ENCODE results near the gene GM2A.

GM2A gene

GRCh38 chr5:151250346-151251000 is 2.5 kb upstream of the GM2A start:
- no peak overlapping the region for H3K27ac ChIP-seq
- TF ChIP-seq CTCF (conservative IDR thresholded peaks at IDR 0.05; ENCODE audit: low read depth, low read length): no peak
- no peaks in the 10 kb centered on the region for H3K79me2 ChIP-seq (ENCODE audit: insufficient read depth, low read depth)
- no peaks in the 10 kb centered on the region for H3K27me3 ChIP-seq (ENCODE audit: insufficient read depth, low read depth)
- H3K4me1 ChIP-seq (ENCODE audit: low read depth, poor library complexity, severe bottlenecking): peaks cover 4% of the 10 kb centered on the region
- no peaks in the 10 kb centered on the region for H4K20me1 ChIP-seq (ENCODE audit: insufficient read depth)
- no peaks in the 10 kb centered on the region for H3K36me3 ChIP-seq (ENCODE audit: insufficient read depth)
- H3K4me3 ChIP-seq (IDR thresholded peaks at IDR 0.05; ENCODE audit: insufficient read depth, low read depth, low read length): no peak overlapping the region
- H3K9ac ChIP-seq: no peak overlapping the region
- no peak overlapping the region for H3K4me2 ChIP-seq
- no peak overlapping the region for H2AFZ ChIP-seq (ENCODE audit: low read depth)

- Histone ChIP-seq H3K4me3 (IDR thresholded peaks at IDR 0.05; ENCODE audit: insufficient read depth, low read depth, low read length) (no peak overlapping the region), H4K20me1 (ENCODE audit: insufficient read depth) (no peaks in the 10 kb centered on the region)
Measured at GRCh38 chr5:151251001-151251551, 1.9 kb upstream of the GM2A start.

GRCh38 chr5:151251621-151252020 is 1.4 kb upstream of the GM2A start:
- H3K27ac ChIP-seq: no peak overlapping the region
- no peak for TF ChIP-seq CTCF (conservative IDR thresholded peaks at IDR 0.05; ENCODE audit: low read depth, low read length)
- peak overlapping the region; percentile 31; the same call in 1 of the 2 replicates for H3K4me2 ChIP-seq
- peaks cover 4% of the 10 kb centered on the region for H3K4me1 ChIP-seq (ENCODE audit: low read depth, poor library complexity, severe bottlenecking)
- no peaks in the 10 kb centered on the region for H3K79me2 ChIP-seq (ENCODE audit: insufficient read depth, low read depth)
- H3K36me3 ChIP-seq (ENCODE audit: insufficient read depth): no peaks in the 10 kb centered on the region
- no peaks in the 10 kb centered on the region for H3K27me3 ChIP-seq (ENCODE audit: insufficient read depth, low read depth)
- peak overlapping the region; percentile 53; the same call in 1 of the 2 replicates for H2AFZ ChIP-seq (ENCODE audit: low read depth)
- no peaks in the 10 kb centered on the region for H4K20me1 ChIP-seq (ENCODE audit: insufficient read depth)
- H3K4me3 ChIP-seq (IDR thresholded peaks at IDR 0.05; ENCODE audit: insufficient read depth, low read depth, low read length): no peak overlapping the region
- no peak overlapping the region for H3K9ac ChIP-seq

More at GRCh38 chr5:151251001-151251551, 1.9 kb upstream of the GM2A start:
- Histone ChIP-seq H2AFZ (ENCODE audit: low read depth) (no peak overlapping the region), H3K4me1 (ENCODE audit: low read depth, poor library complexity, severe bottlenecking) (peaks cover 4% of the 10 kb centered on the region), H3K27ac (no peak overlapping the region), H3K4me2 (no peak overlapping the region), H3K79me2 (ENCODE audit: insufficient read depth, low read depth) (no peaks in the 10 kb centered on the region), H3K27me3 (ENCODE audit: insufficient read depth, low read depth) (no peaks in the 10 kb centered on the region), H3K36me3 (ENCODE audit: insufficient read depth) (no peaks in the 10 kb centered on the region), H3K9ac (no peak overlapping the region)
- no peak for TF ChIP-seq CTCF (conservative IDR thresholded peaks at IDR 0.05; ENCODE audit: low read depth, low read length)

- no peaks in the 10 kb centered on the region for H4K20me1 ChIP-seq (ENCODE audit: insufficient read depth)
- H3K4me1 ChIP-seq (ENCODE audit: low read depth, poor library complexity, severe bottlenecking): peaks cover 4% of the 10 kb centered on the region
- TF ChIP-seq CTCF (conservative IDR thresholded peaks at IDR 0.05; ENCODE audit: low read depth, low read length): no peak
- H3K79me2 ChIP-seq (ENCODE audit: insufficient read depth, low read depth): no peaks in the 10 kb centered on the region
- H3K27me3 ChIP-seq (ENCODE audit: insufficient read depth, low read depth): no peaks in the 10 kb centered on the region
- H3K4me3 ChIP-seq (IDR thresholded peaks at IDR 0.05; ENCODE audit: insufficient read depth, low read depth, low read length): no peak overlapping the region
- H3K9ac ChIP-seq: no peak overlapping the region
- peak overlapping the region; percentile 82 for H2AFZ ChIP-seq (ENCODE audit: low read depth)
- H3K27ac ChIP-seq: no peak overlapping the region
- H3K4me2 ChIP-seq: peak overlapping the region; percentile 72
- no peaks in the 10 kb centered on the region for H3K36me3 ChIP-seq (ENCODE audit: insufficient read depth)
Measured at GRCh38 chr5:151253605-151253950, 593 bp downstream of the GM2A start.

All from KMS-11 (cell line).